Esophagus muscularis mucosa (tissue), 4 donors: ENCODE results near the gene RGL3. TPM values are rescaled to one million over a fixed set of nuclear protein-coding genes. Genes with fewer than 3 reads are reported as not detected.
"Not testable (repeated sequence)": the region's sequence is repeated elsewhere in the genome, so short reads cannot be mapped to it uniquely, and the experiment has no call there.

ENCODE experiments used
- DNase-seq: peaks from one replicate; pipeline ENCODE4 v3.0.0-alpha.2; 2017; ENCODE audit errors: extremely low spot score
- H3K27ac ChIP-seq, 4 donors: fragments of 200-600 bp; sonication (generic); replicated peaks in 1 of 4; 1 replicate in 3 of 4; 2 replicates in 1 of 4; pipeline ENCODE4 v1.5.1; 2016 to 2019; ENCODE audit warnings: mild to moderate bottlenecking in 1 of 4
- H3K27me3 ChIP-seq, 4 donors: fragments of 200-600 bp; sonication (generic); one replicate each; pipeline versions ENCODE4 v1.5.1 to v1.6.0; 2016 to 2019
- H3K36me3 ChIP-seq, 4 donors: fragments of 200-600 bp; sonication (generic); one replicate each; pipeline ENCODE4 v1.5.1; 2016 to 2019
- H3K4me1 ChIP-seq, 4 donors: fragments of 200-600 bp; sonication (generic); one replicate each; pipeline ENCODE4 v1.5.1; 2016 to 2019
- H3K4me3 ChIP-seq, 4 donors: fragments of 200-600 bp; sonication (generic); 1 replicate in 2 of 4; 2 replicates in 2 of 4; pipeline ENCODE4 v1.5.1; 2016 to 2019; ENCODE audit warnings: mild to moderate bottlenecking in 4 of 4, moderate library complexity in 1 of 4
- H3K9me3 ChIP-seq, 4 donors: fragments of 200-600 bp; sonication (generic); 1 replicate in 3 of 4; 2 replicates in 1 of 4; pipeline ENCODE4 v1.5.1; 2016 to 2019
- EP300 ChIP-seq: sonication (generic); formaldehyde crosslinking; IDR thresholded peaks from one replicate; pipeline ENCODE4 v1.6.1; 2017; ENCODE audit warnings: antibody characterized with exemption
- POLR2A ChIP-seq: fragments of 450-650 bp; IDR thresholded peaks from one replicate; pipeline ENCODE4 v1.6.1; 2017; ENCODE audit warnings: antibody characterized with exemption, moderate library complexity, mild to moderate bottlenecking, low read depth
- POLR2AphosphoS5 ChIP-seq, 2 donors: sonication (generic); formaldehyde crosslinking; IDR thresholded peaks; one replicate each; pipeline ENCODE4 v1.6.1; 2017; ENCODE audit warnings: antibody characterized with exemption in 2 of 2
- WGBS: methylation state at CpG from one replicate; pipeline ENCODE4 v1.1.5; 2018; 5-methylcytosine and 5-hydroxymethylcytosine counted together
- intact Hi-C: fragments of 100-400 bp; cut with DNase I; formaldehyde crosslinking; loops from one replicate; pipeline ENCODE4 v1.15.1; 2023
- total RNA-seq, 4 donors: library from RNA; depleted of rRNA; stranded (reverse); fragments of >200 nt; gene quantifications; one replicate each; pipeline versions ENCODE4 v1.1.0 to v1.2.1, GENCODE V29; 2016
- TF ChIP-seq, protein P1 (sequence below), 3 experiments: fragments of 200-600 bp in 2 of 3; fragments of 450-650 bp in 1 of 3; sonication (generic) in 2 of 3; IDR thresholded peaks; one replicate each; pipeline ENCODE4 v1.5.1; 2017 to 2019; ENCODE audit warnings: antibody characterized with exemption in 3 of 3, mild to moderate bottlenecking in 2 of 3, moderate library complexity in 1 of 3

RGL3 gene, protein sequence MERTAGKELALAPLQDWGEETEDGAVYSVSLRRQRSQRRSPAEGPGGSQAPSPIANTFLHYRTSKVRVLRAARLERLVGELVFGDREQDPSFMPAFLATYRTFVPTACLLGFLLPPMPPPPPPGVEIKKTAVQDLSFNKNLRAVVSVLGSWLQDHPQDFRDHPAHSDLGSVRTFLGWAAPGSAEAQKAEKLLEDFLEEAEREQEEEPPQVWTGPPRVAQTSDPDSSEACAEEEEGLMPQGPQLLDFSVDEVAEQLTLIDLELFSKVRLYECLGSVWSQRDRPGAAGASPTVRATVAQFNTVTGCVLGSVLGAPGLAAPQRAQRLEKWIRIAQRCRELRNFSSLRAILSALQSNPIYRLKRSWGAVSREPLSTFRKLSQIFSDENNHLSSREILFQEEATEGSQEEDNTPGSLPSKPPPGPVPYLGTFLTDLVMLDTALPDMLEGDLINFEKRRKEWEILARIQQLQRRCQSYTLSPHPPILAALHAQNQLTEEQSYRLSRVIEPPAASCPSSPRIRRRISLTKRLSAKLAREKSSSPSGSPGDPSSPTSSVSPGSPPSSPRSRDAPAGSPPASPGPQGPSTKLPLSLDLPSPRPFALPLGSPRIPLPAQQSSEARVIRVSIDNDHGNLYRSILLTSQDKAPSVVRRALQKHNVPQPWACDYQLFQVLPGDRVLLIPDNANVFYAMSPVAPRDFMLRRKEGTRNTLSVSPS
- 1 to 10 TPM; 1.2 to 7.9 (median 2.0) TPM for total RNA-seq

DNA sequence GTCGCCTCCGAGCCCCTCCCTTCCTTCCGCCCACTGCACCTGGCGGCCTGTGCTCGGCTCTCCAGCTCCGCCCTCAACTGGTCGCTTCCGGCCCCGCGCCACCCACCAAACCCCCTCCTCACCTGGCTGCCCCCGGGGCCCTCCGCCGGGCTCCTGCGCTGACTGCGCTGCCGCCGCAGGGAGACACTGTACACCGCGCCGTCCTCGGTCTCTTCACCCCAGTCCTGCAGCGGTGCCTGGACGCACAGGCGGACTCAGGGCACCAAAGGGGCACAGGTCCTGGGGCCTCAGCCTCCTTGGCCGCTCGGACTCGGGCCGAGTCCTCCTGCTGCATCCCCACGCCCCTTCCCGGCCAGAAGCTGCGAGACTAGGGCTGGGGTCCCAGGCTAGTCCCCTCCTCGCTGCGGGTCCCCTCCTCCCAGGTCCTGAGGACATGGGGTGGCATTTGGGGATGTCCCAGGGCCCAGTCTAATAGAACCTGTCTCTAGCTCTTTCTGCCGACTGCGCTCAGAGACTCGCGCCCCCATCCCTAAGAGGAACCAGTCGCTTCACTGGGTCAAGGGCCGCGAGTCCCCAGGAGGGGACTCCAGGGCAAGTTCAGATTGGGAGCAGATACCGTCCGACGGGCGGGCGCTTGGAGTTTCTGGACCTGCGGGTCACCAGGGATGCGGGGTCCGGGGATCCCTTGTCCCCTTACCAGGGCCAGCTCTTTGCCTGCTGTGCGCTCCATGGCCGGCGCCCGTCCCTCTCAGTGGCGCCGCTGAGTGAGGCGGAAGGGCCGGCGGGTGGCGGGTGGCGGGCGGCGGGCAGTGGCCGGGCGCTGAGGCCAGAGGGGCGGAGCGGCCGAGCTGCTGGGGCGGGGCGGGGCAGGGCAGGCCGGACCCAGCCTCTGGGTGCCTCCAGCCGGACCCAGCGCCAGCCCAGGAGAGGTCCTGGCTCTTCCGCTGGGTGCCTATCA, at the start of gene RGL3:
Gene RGL3 (minus strand): TSS at position 766 of the 958 bp plus-strand sequence. CDS start 36 bp downstream, at position 730.
- intact Hi-C loops = no loop called here
- TF ChIP-seq POLR2A = no peak
- no peak for TF ChIP-seq POLR2AphosphoS5 (IDR thresholded peaks at IDR 0.05)
- TF ChIP-seq, protein P1, sequence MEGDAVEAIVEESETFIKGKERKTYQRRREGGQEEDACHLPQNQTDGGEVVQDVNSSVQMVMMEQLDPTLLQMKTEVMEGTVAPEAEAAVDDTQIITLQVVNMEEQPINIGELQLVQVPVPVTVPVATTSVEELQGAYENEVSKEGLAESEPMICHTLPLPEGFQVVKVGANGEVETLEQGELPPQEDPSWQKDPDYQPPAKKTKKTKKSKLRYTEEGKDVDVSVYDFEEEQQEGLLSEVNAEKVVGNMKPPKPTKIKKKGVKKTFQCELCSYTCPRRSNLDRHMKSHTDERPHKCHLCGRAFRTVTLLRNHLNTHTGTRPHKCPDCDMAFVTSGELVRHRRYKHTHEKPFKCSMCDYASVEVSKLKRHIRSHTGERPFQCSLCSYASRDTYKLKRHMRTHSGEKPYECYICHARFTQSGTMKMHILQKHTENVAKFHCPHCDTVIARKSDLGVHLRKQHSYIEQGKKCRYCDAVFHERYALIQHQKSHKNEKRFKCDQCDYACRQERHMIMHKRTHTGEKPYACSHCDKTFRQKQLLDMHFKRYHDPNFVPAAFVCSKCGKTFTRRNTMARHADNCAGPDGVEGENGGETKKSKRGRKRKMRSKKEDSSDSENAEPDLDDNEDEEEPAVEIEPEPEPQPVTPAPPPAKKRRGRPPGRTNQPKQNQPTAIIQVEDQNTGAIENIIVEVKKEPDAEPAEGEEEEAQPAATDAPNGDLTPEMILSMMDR (IDR thresholded peaks at IDR 0.05) = no peak
- TF ChIP-seq EP300 = no peak
- Histone ChIP-seq H3K27me3 (peaks cover 0 to 84% (median 51%) of the 10 kb centered on the region in 4 donors), H3K9me3 (no peaks in the 10 kb centered on the region), H3K27ac (peak within 1 kb of the TSS in 2 of 4 donors; percentile 27 to 31), H3K4me3 (peak within 1 kb of the TSS; percentile 42 to 59 (median 49)), H3K36me3 (no peaks in the 10 kb centered on the region), H3K4me1 (peaks cover 38 to 56% (median 49%) of the 10 kb centered on the region in 4 donors)
- WGBS = 4% methylated on average over 15 of the region's 72 CpGs
- DNase-seq = no peak

DNA sequence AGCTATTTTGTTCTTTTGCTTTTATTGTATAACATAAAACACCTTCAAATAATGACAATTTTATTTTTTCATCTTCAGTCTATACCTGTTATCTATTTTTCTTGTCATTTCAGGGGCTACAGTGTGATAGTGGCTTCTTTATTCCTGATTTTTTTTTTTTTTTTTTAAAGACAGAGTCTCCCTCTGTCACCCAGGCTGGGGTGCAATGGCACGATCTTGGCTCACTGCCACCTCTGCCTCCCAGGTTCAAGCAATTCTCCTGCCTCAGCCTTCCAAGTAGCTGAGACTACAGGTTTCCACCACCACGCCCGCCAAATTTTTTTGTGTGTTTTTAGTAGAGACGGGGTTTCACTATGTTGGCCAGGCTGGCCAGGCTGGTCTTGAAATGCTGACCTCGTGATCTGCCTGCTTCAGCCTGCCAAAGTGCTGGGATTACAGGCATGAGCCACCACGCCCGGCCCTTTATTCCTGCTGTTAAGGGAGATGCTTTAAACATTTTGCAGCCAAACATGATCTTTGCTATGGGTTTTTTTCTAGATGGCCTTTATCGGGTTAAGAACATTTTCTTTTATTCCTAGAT, 49.2 kb upstream of the RGL3 start:
- H3K36me3 ChIP-seq, intact Hi-C loops, H3K9me3 ChIP-seq, DNase-seq, H3K4me3 ChIP-seq, H3K4me1 ChIP-seq, H3K27ac ChIP-seq: not testable (repeated sequence)
- peaks cover 0 to 31% (median 0%) of the 10 kb centered on the region in 4 donors for H3K27me3 ChIP-seq
- 73% methylated on average over 8 of the region's 8 CpGs for WGBS

DNA sequence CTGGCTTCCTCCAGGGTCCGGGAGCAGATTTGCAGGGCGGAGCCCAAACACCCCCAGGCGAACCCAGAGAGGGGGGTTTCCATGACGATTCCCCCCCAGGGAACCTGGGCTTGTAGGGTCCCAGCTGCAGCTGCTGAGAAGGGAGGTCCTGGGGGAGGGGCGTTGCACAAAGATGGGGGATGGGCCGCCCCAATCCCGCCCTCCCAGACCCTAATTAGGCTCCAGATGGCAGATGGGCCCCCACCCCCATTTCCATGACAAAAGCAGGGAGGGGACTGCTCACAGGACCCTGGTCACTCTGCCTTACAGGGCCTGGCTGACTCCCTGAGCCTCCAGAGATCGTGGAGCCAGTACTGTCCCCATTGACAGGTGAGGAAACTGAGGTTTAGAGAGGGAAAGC, 46.5 kb upstream of the RGL3 start:
- Histone ChIP-seq H3K4me3 (no peak overlapping the region), H3K27me3 (peaks cover 0 to 26% (median 0%) of the 10 kb centered on the region in 4 donors), H3K4me1 (no peaks in the 10 kb centered on the region), H3K36me3 (no peaks in the 10 kb centered on the region), H3K27ac (no peak overlapping the region), H3K9me3 (no peaks in the 10 kb centered on the region)
- WGBS = no CpG with 5 or more reads among the region's 8 CpGs
- intact Hi-C loops = no loop called here
- TF ChIP-seq, protein P1 (IDR thresholded peaks at IDR 0.05) = no peak
- no peak for DNase-seq

DNA sequence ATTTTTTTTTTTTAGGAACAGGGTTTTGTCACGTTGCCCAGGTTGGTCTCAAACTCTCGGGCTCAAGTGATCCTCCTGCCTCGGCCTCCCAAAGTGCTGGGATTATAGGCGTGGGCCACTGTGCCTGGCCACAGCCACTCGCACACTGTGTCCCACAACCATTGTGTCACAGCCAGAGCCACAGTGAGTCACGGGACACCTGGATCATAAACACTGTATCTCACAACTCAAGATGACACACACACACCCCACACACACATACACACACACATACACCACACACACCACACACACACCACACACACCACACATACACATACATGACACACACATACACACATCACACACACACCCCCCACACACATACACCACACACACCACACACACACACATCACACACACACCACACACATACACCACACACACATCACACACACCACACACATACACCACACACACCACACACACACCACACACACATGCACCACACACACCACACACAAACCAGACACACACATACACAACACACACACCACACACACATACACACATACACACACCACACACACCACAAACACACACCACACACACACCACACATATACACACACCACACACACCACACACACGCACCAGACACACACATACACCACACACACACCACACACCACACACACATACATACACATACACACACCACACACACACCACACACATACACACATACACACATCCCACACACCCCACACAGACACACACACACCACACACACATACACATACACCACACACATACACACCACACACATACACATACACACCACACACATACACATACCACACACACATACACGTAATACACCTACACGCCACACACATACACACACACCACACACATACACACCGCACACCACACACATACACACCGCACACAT, 45.5 kb upstream of the RGL3 start:
- no peaks in the 10 kb centered on the region for H3K9me3 ChIP-seq
- no peak overlapping the region for H3K27ac ChIP-seq
- H3K36me3 ChIP-seq = no peaks in the 10 kb centered on the region
- 78% methylated on average over 9 of the region's 11 CpGs for WGBS
- H3K27me3 ChIP-seq = peaks cover 0 to 28% (median 0%) of the 10 kb centered on the region in 4 donors
- DNase-seq = no peak
- no peak overlapping the region for H3K4me3 ChIP-seq
- intact Hi-C loops = no loop called here
- H3K4me1 ChIP-seq = no peaks in the 10 kb centered on the region
- TF ChIP-seq EP300 (no peak), POLR2AphosphoS5 (IDR thresholded peaks at IDR 0.05) (no peak)
- TF ChIP-seq, protein P1 (IDR thresholded peaks at IDR 0.05) = no peak
